ENCODE measurements around the gene PLIN4. TPM values are rescaled to one million over a fixed set of nuclear protein-coding genes. Genes with fewer than 3 reads are reported as not detected.

PLIN4 gene
- total RNA-seq, 1 donor from 2014 or later: 69.5 TPM

GRCh38 chr19:4511300-4512054 lies 6.8 kb downstream of the PLIN4 start:
- no peaks in the 10 kb centered on the region for H3K4me1 ChIP-seq
- no peaks in the 10 kb centered on the region for H3K36me3 ChIP-seq
- DNase-seq (ENCODE audit: extremely low spot score in 2 of 2): no peak
- H3K27ac ChIP-seq: no peak overlapping the region
- no peak overlapping the region for H3K4me3 ChIP-seq
- TF ChIP-seq POLR2AphosphoS5 (IDR thresholded peaks at IDR 0.05; ENCODE audit: insufficient read depth in 1 of 2, low read depth in 1 of 2) (no peak), CTCF (IDR thresholded peaks at IDR 0.05) (no peak), POLR2A (IDR thresholded peaks at IDR 0.05) (no peak)
- no peaks in the 10 kb centered on the region for H3K9me3 ChIP-seq
- intact Hi-C loops (cut with DNase I): no loop called here
- H3K27me3 ChIP-seq: no peaks in the 10 kb centered on the region

- no peaks in the 10 kb centered on the region for H3K4me1 ChIP-seq
- peaks cover 0 to 4% of the 10 kb centered on the region in 2 donors for H3K36me3 ChIP-seq
- TF ChIP-seq POLR2AphosphoS5 (IDR thresholded peaks at IDR 0.05; ENCODE audit: insufficient read depth in 1 of 2, low read depth in 1 of 2) (no peak), CTCF (IDR thresholded peaks at IDR 0.05) (no peak), POLR2A (IDR thresholded peaks at IDR 0.05) (no peak)
- H3K27ac ChIP-seq: no peak overlapping the region
- no peaks in the 10 kb centered on the region for H3K9me3 ChIP-seq
- DNase-seq (ENCODE audit: extremely low spot score in 2 of 2): no peak
- intact Hi-C loops (cut with DNase I): no loop called here
- H3K4me3 ChIP-seq: no peak overlapping the region
- no peaks in the 10 kb centered on the region for H3K27me3 ChIP-seq
Observed at GRCh38 chr19:4510435-4511255, 7.6 kb downstream of the PLIN4 start.

GRCh38 chr19:4508698-4509097 lies 9.6 kb downstream of the PLIN4 start:
- Histone ChIP-seq H3K27me3 (no peaks in the 10 kb centered on the region), H3K27ac (no peak overlapping the region), H3K36me3 (peaks cover 0 to 7% of the 10 kb centered on the region in 2 donors), H3K4me3 (no peak overlapping the region), H3K9me3 (no peaks in the 10 kb centered on the region), H3K4me1 (no peaks in the 10 kb centered on the region)
- no peak for TF ChIP-seq POLR2AphosphoS5 (IDR thresholded peaks at IDR 0.05; ENCODE audit: insufficient read depth in 1 of 2, low read depth in 1 of 2)
- TF ChIP-seq POLR2A (IDR thresholded peaks at IDR 0.05): no peak
- TF ChIP-seq CTCF (IDR thresholded peaks at IDR 0.05): no peak
- DNase-seq (ENCODE audit: extremely low spot score in 2 of 2): no peak
- intact Hi-C loops (cut with DNase I): no loop called here

- DNase-seq (ENCODE audit: extremely low spot score in 2 of 2): no peak
- intact Hi-C loops (cut with DNase I): no loop called here
- Histone ChIP-seq H3K4me3 (no peak overlapping the region), H3K36me3 (peaks cover 0 to 9% of the 10 kb centered on the region in 2 donors), H3K4me1 (no peaks in the 10 kb centered on the region), H3K27me3 (no peaks in the 10 kb centered on the region), H3K9me3 (no peaks in the 10 kb centered on the region), H3K27ac (no peak overlapping the region)
- TF ChIP-seq CTCF (IDR thresholded peaks at IDR 0.05): no peak
- no peak for TF ChIP-seq POLR2AphosphoS5 (IDR thresholded peaks at IDR 0.05; ENCODE audit: insufficient read depth in 1 of 2, low read depth in 1 of 2)
- TF ChIP-seq POLR2A (IDR thresholded peaks at IDR 0.05): no peak
Observed at GRCh38 chr19:4507804-4508203, 10.5 kb downstream of the PLIN4 start.

- no peak for DNase-seq (ENCODE audit: extremely low spot score in 2 of 2)
- Histone ChIP-seq H3K36me3 (peaks cover 0 to 16% of the 10 kb centered on the region in 2 donors), H3K27ac (no peak overlapping the region), H3K4me1 (no peaks in the 10 kb centered on the region), H3K9me3 (no peaks in the 10 kb centered on the region), H3K4me3 (no peak overlapping the region), H3K27me3 (no peaks in the 10 kb centered on the region)
- intact Hi-C loops (cut with DNase I): no loop called here
- TF ChIP-seq POLR2AphosphoS5 (IDR thresholded peaks at IDR 0.05; ENCODE audit: insufficient read depth in 1 of 2, low read depth in 1 of 2): no peak
- TF ChIP-seq CTCF (IDR thresholded peaks at IDR 0.05): no peak
- no peak for TF ChIP-seq POLR2A (IDR thresholded peaks at IDR 0.05)
Observed at GRCh38 chr19:4507150-4507452, 11.2 kb downstream of the PLIN4 start.

Measured in vagina (tissue), 2 donors.